ENCODE measurements around the gene ABR. TPM values are rescaled to one million over a fixed set of nuclear protein-coding genes. Genes with fewer than 3 reads are reported as not detected.

Gene ABR
- total and polyA plus RNA-seq, 2 of the 8 experiments (the other 6 are each of a cell fraction or from before 2014, with no cell fraction given): 44.8 to 47.2 TPM

DNA sequence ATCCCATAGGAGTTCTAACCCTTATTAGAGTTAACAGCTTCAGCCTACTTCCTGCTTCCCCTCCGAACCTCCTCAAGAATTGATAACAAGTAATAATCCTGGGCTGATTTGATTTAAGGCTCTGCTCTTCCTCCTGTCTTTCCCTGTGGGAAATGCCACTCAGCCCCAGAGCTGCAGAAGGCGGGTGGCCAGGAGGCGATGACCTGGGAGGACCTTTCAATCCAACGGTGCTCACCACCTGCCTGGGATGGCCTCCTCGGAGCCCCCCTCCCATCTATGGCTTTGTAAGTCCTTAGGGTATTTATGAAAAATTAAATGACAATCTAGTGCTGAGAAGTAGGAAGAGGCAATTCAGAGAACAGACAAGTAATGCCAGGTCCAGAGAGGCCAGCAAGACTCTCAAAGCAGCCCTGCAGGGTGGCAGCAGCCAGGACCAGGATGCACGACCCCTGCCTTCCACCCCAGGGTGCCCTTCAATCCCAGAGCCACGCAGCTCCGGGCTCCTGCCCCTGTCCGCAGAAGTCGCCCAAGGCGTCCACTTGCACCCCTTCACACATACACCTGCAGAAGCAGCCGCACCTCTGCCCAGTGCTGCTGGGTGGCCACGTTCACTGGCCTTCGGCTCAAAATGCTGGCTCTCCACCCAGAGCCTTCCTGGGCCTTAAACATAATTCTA lies 34.3 kb downstream of the ABR start:
- H2BK15ac ChIP-seq (ENCODE audit: low read length): no peak overlapping the region
- H3K36me3 ChIP-seq (ENCODE audit: control insufficient read depth in 2 of 4, insufficient read depth in 4 of 4, low read length in 3 of 4): no peaks in the 10 kb centered on the region
- no peak overlapping the region for H3K27ac ChIP-seq (ENCODE audit: low read depth, low read length)
- 92% methylated on average over 14 of the region's 14 CpGs; no CpG with 5 or more reads in 1 of the 2 experiments for WGBS, 2 experiments (ENCODE audit: extremely low coverage in 1 of 2, insufficient coverage in 1 of 2, insufficient read length in 1 of 2, insufficient replicate concordance in 2 of 2, low coverage in 1 of 2, low lambda C conversion rate in 2 of 2, missing lambda C conversion rate in 1 of 2)
- peak overlapping the region; percentile 57; the same call in 1 of the 2 replicates for H4K8ac ChIP-seq (ENCODE audit: extremely low read depth, insufficient read depth, low read length)
- H3K79me1 ChIP-seq (ENCODE audit: low read depth, low read length): no peaks in the 10 kb centered on the region; the same call in 1 of the 2 replicates
- no peak overlapping the region for H3K23ac ChIP-seq (ENCODE audit: insufficient read length)
- H2BK12ac ChIP-seq (ENCODE audit: low read depth, low read length): no peak overlapping the region
- H2BK20ac ChIP-seq (ENCODE audit: low read length): no peak overlapping the region
- H4K5ac ChIP-seq (ENCODE audit: insufficient read length, low read depth, low read length): no peak overlapping the region
- no peak overlapping the region; a peak in 1 of 7 replicates for H3K9ac ChIP-seq (replicated peaks in 1 of 4; ENCODE audit: extremely low read depth in 1 of 4, low read depth in 3 of 4, low read length in 3 of 4)
- H2AFZ ChIP-seq (ENCODE audit: low read length): no peak overlapping the region
- H3K56ac ChIP-seq (replicated peaks; ENCODE audit: insufficient read length, low read depth, low read length): no peak overlapping the region
- no peak overlapping the region for H3K14ac ChIP-seq (ENCODE audit: insufficient read length)
- H3K23me2 ChIP-seq (ENCODE audit: low read depth, low read length): no peaks in the 10 kb centered on the region
- H4K20me1 ChIP-seq (replicated peaks in 1 of 2; ENCODE audit: control insufficient read depth in 1 of 2, insufficient read depth in 2 of 2, low read length in 2 of 2): peaks cover 2 to 3% of the 10 kb centered on the region in 2 experiments
- H2AK5ac ChIP-seq (ENCODE audit: low read depth, low read length): no peak overlapping the region
- H3K18ac ChIP-seq (ENCODE audit: extremely low read depth, low read length): no peak overlapping the region
- no peak overlapping the region for H3K4ac ChIP-seq (replicated peaks; ENCODE audit: insufficient read length, low read depth, low read length)
- CTCF ChIA-PET (ENCODE audit: partially characterized antibody): interaction anchor here (1.1 to 11.3 kb wide), 5 partner anchors 8 to 87 kb away, joined by 3 to 178 read pairs (median 7); no protein-coding TSS in a partner anchor
- no peak for FAIRE-seq
- POLR2A ChIA-PET (ENCODE audit: partially characterized antibody): no interaction called here
- H3K9me3 ChIP-seq (ENCODE audit: insufficient read depth in 2 of 2, low read depth in 1 of 2, low read length in 1 of 2): no peaks in the 10 kb centered on the region; a peak in 1 of 4 replicates
- no peaks in the 10 kb centered on the region for H3K27me3 ChIP-seq (replicated peaks in 1 of 4; ENCODE audit: control insufficient read depth in 3 of 4, extremely low read depth in 1 of 4, insufficient read depth in 3 of 4, low read length in 3 of 4)
- H3K79me2 ChIP-seq (ENCODE audit: control insufficient read depth in 1 of 2, insufficient read depth in 2 of 2, low read length in 2 of 2): no peaks in the 10 kb centered on the region
- H4K91ac ChIP-seq (replicated peaks; ENCODE audit: insufficient read length, low read length): no peak overlapping the region
- H3K4me3 ChIP-seq (ENCODE audit: extremely low read depth in 1 of 4, insufficient read depth in 2 of 4, low read depth in 3 of 4, low read length in 4 of 4): no peak overlapping the region
- H3K4me2 ChIP-seq (ENCODE audit: insufficient read depth in 1 of 2, low read depth in 2 of 2, low read length in 2 of 2): no peak overlapping the region
- TF ChIP-seq CTBP2 (IDR thresholded peaks at IDR 0.05; ENCODE audit: borderline replicate concordance, insufficient read depth, insufficient read length, low read length) (no peak), HDAC2 (IDR thresholded peaks at IDR 0.05; ENCODE audit: borderline replicate concordance in 1 of 2, low read depth in 2 of 2, low read length in 2 of 2) (no peak), RFX5 (IDR thresholded peaks at IDR 0.05; ENCODE audit: borderline replicate concordance, low read depth, low read length) (no peak), RNF2 (IDR thresholded peaks at IDR 0.05; ENCODE audit: borderline replicate concordance, low read depth, low read length, missing control alignments, poor library complexity, severe bottlenecking) (no peak), TAF1 (IDR thresholded peaks at IDR 0.05; ENCODE audit: low read depth, low read length) (no peak), CHD1 (IDR thresholded peaks at IDR 0.05; ENCODE audit: low read depth, low read length) (no peak)
- TF ChIP-seq, protein P1, sequence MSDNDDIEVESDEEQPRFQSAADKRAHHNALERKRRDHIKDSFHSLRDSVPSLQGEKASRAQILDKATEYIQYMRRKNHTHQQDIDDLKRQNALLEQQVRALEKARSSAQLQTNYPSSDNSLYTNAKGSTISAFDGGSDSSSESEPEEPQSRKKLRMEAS (IDR thresholded peaks at IDR 0.05): no peak
- no peak for DNase-seq (ENCODE audit: low read depth in 1 of 2, low spot score in 2 of 2)
- H2BK120ac ChIP-seq (replicated peaks; ENCODE audit: low read depth, low read length): no peak overlapping the region
- no peak overlapping the region for H2BK5ac ChIP-seq (ENCODE audit: low read depth, low read length)
- peaks cover 0 to 4% (median 1%) of the 10 kb centered on the region in 4 experiments; a peak in 2 of 7 replicates for H3K4me1 ChIP-seq (replicated peaks in 1 of 4; ENCODE audit: control insufficient read depth in 3 of 4, insufficient read depth in 4 of 4, low read length in 3 of 4)
